HepG2 (cell line): ENCODE results near the gene ISY1. TPM values are rescaled to one million over a fixed set of nuclear protein-coding genes. Genes with fewer than 3 reads are reported as not detected.
A peak's percentile ranks its signal among the peaks of the same experiment; 100 is the strongest.

Experiments used
- BRCA1 ChIP-seq: sonication (generic); formaldehyde crosslinking; IDR thresholded peaks from 2 replicates; pipeline ENCODE4 v1.4.0; 2020; ENCODE audit warnings: missing genetic modification reagents
- E2F5 ChIP-seq: sonication (generic); formaldehyde crosslinking; conservative IDR thresholded peaks from 2 replicates; pipeline ENCODE4 v1.4.0; 2020; ENCODE audit warnings: missing genetic modification reagents
- GTF3A ChIP-seq: sonication (generic); formaldehyde crosslinking; conservative IDR thresholded peaks from 2 replicates; pipeline ENCODE4 v1.4.0; 2020; ENCODE audit warnings: mild to moderate bottlenecking, missing genetic modification reagents
- KMT2B ChIP-seq: IDR thresholded peaks from 2 replicates; pipeline ENCODE4 v1.6.1; 2016; ENCODE audit warnings: missing genetic modification reagents, missing compliant biosample characterization
- MAFK ChIP-seq, 2 experiments: IDR thresholded peaks in 1 of 2; conservative IDR thresholded peaks in 1 of 2; 2 replicates each; pipeline ENCODE4 v1.6.1; 2011; ENCODE audit warnings: improper control_type of control experiment in 2 of 2, low read length in 2 of 2
- NCOA5 ChIP-seq: sonication (generic); formaldehyde crosslinking; IDR thresholded peaks from 2 replicates; pipeline ENCODE4 v1.4.0; 2020; ENCODE audit warnings: missing genetic modification reagents
- PAWR ChIP-seq: sonication (generic); formaldehyde crosslinking; IDR thresholded peaks from 2 replicates; pipeline ENCODE4 v1.4.0; 2020; ENCODE audit warnings: missing genetic modification reagents, mild to moderate bottlenecking, borderline replicate concordance
- PHF21A ChIP-seq: sonication (generic); formaldehyde crosslinking; IDR thresholded peaks from 2 replicates; pipeline ENCODE4 v1.5.0; 2020; ENCODE audit warnings: mild to moderate bottlenecking, missing genetic modification reagents
- PLSCR1 ChIP-seq: sonication (generic); formaldehyde crosslinking; IDR thresholded peaks from 2 replicates; pipeline ENCODE4 v1.5.0; 2020; ENCODE audit warnings: missing genetic modification reagents, mild to moderate bottlenecking, borderline replicate concordance
- POGK ChIP-seq: sonication (generic); formaldehyde crosslinking; conservative IDR thresholded peaks from 2 replicates; pipeline ENCODE4 v1.8.0; 2022; ENCODE audit warnings: mild to moderate bottlenecking, moderate library complexity, missing genetic modification reagents
- SSRP1 ChIP-seq: IDR thresholded peaks from 2 replicates; pipeline ENCODE4 v1.6.1; 2016; ENCODE audit warnings: control low read depth
- STAT5B ChIP-seq: sonication (generic); formaldehyde crosslinking; IDR thresholded peaks from 2 replicates; pipeline ENCODE4 v1.4.0; 2020; ENCODE audit warnings: missing genetic modification reagents
- TBX2 ChIP-seq: sonication (generic); formaldehyde crosslinking; IDR thresholded peaks from 2 replicates; pipeline ENCODE4 v1.5.0; 2020; ENCODE audit warnings: missing genetic modification reagents, mild to moderate bottlenecking, borderline replicate concordance
- THAP11 ChIP-seq: IDR thresholded peaks from 2 replicates; pipeline ENCODE4 v1.6.1; 2016; ENCODE audit warnings: missing biosample characterization, missing genetic modification reagents
- ZBTB43 ChIP-seq: sonication (generic); formaldehyde crosslinking; conservative IDR thresholded peaks from 2 replicates; pipeline ENCODE4 v1.4.0; 2020; ENCODE audit warnings: missing genetic modification reagents
- ZNF234 ChIP-seq: sonication (generic); formaldehyde crosslinking; conservative IDR thresholded peaks from 2 replicates; pipeline ENCODE4 v1.5.1; 2020; ENCODE audit warnings: mild to moderate bottlenecking, missing genetic modification reagents
- ZNF446 ChIP-seq: sonication (generic); formaldehyde crosslinking; IDR thresholded peaks from 2 replicates; pipeline ENCODE4 v1.5.0; 2020; ENCODE audit warnings: mild to moderate bottlenecking, missing genetic modification reagents
- ZNF609 ChIP-seq: sonication (generic); formaldehyde crosslinking; IDR thresholded peaks from 2 replicates; pipeline ENCODE4 v1.4.0; 2020; ENCODE audit warnings: mild to moderate bottlenecking, missing genetic modification reagents, borderline replicate concordance
- polyA plus RNA-seq, 8 experiments: library from polyadenylated mRNA; depleted of rRNA in 3 of 8; stranded (reverse) in 7 of 8; unstranded in 1 of 8; fragments of >200 nt; fragmentation: Illumina TruSeq in 4 of 8; extraction: Trizol in 4 of 8; gene quantifications; 2 replicates each; pipeline versions ENCODE4 v1.2.1 to v1.2.3, GENCODE V29; 2011 to 2016; ENCODE audit warnings: low read depth in 4 of 8, missing spikeins in 1 of 8, mixed read lengths in 1 of 8; ENCODE audit not compliant: insufficient read depth in 1 of 8
- total RNA-seq, 5 experiments: library from RNA; depleted of rRNA; stranded (reverse); fragments of >200 nt; fragmentation: Illumina TruSeq; extraction: Trizol; gene quantifications; 2 replicates each; pipeline ENCODE4 v1.2.3, GENCODE V29; 2016; ENCODE audit warnings: low read depth in 1 of 5

Gene ISY1
- total and polyA plus RNA-seq, 2 of the 13 experiments (the other 11 are each of a cell fraction or from before 2014, with no cell fraction given) = 21.0 to 39.1 TPM

DNA sequence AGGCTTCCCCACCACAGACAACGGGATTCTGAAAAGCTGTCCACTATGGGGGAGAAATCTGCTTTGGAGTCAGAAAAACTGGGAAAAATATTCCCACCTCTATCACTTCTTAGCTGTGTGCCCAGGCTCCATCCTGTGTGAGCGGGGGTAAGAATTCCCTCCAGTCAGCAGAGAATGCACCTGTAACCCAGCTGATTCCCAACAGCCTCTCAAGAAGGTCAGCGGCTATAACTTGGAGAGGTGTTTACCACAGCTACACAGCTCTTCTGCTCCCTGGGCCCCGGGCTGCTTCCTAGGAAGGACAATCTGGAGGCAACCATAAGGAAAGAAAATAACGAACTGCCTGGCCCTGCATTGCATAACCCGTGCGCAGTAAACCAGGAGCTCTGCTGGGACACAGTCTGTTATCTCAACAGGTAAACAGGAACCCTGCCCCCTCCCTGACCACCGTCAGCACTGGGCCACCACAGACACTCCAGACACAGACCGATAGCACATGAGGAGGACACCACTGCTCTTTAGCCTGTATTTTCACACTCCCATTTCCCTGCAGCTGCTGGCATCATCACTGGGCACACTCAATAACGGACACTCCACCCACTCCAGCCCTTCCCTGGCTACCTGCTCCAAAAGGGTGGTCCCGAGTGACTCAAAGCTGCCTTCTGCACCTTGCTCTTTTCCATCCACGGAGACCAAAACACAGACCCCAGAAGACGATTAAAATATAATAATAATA lies 41.3 kb downstream of the ISY1 start (continued):
- TF ChIP-seq TBX2 = peak; percentile 93
- TF ChIP-seq PAWR (CRISPR knock-in tag) = no peak
- TF ChIP-seq NCOA5 (CRISPR knock-in tag) = no peak
- peak; percentile 95 for TF ChIP-seq PHF21A (CRISPR knock-in tag)
- TF ChIP-seq MAFK (conservative IDR thresholded peaks at IDR 0.05 in 1 of 2, IDR thresholded peaks at IDR 0.05 in 1 of 2; ENCODE audit: low read length in 2 of 2) = no peak
- TF ChIP-seq BRCA1 = no peak; the same call in 1 of the 2 replicates
- TF ChIP-seq SSRP1 (CRISPR knock-in tag) = no peak
- peak; percentile 74 for TF ChIP-seq THAP11
- peak; percentile 79; the same call in 1 of the 2 replicates for TF ChIP-seq POGK (CRISPR knock-in tag)
- no peak for TF ChIP-seq ZNF446 (CRISPR knock-in tag)
- no peak for TF ChIP-seq GTF3A (CRISPR knock-in tag)
- peak; percentile 87; the same call in 1 of the 2 replicates for TF ChIP-seq ZNF609 (CRISPR knock-in tag)
- TF ChIP-seq ZBTB43 (CRISPR knock-in tag) = peak; percentile 82; the same call in 1 of the 2 replicates
- peak; percentile 57; the same call in 1 of the 2 replicates for TF ChIP-seq KMT2B (CRISPR knock-in tag)
- no peak for TF ChIP-seq E2F5
- no peak for TF ChIP-seq PLSCR1 (CRISPR knock-in tag)
- no peak for TF ChIP-seq STAT5B (CRISPR knock-in tag)
- TF ChIP-seq ZNF234 (CRISPR knock-in tag) = no peak
